Measurements from ENCODE around the gene CAV1. TPM values are rescaled to one million over a fixed set of nuclear protein-coding genes. Genes with fewer than 3 reads are reported as not detected.
"Not testable (repeated sequence)": the region's sequence is repeated elsewhere in the genome, so short reads cannot be mapped to it uniquely, and the experiment has no call there.

Gene CAV1
- 66.7 and 110 TPM in 2 replicates for total RNA-seq

GRCh38 chr7:116524609-116525297, at the start of gene CAV1:
Gene CAV1, plus strand, starts transcription at chr7:116525036. Its CDS starts 27 bp downstream, at chr7:116525063.
- DNase-seq (ENCODE audit: low read depth): no peak
- peak; percentile 13 for TF ChIP-seq CTCF (conservative IDR thresholded peaks at IDR 0.05; ENCODE audit: low read depth, low read length)
- peak within 1 kb of the TSS; percentile 88 for H3K4me3 ChIP-seq (ENCODE audit: low read depth, low read length)

GRCh38 chr7:116477625-116478024, 47.2 kb upstream of the CAV1 start:
- H3K4me3 ChIP-seq (ENCODE audit: low read depth, low read length): no peak overlapping the region
- TF ChIP-seq CTCF (conservative IDR thresholded peaks at IDR 0.05; ENCODE audit: low read depth, low read length): no peak
- DNase-seq (ENCODE audit: low read depth): no peak

GRCh38 chr7:116478834-116479233, 46.0 kb upstream of the CAV1 start:
- no peak overlapping the region for H3K4me3 ChIP-seq (ENCODE audit: low read depth, low read length)
- DNase-seq (ENCODE audit: low read depth): no peak
- no peak for TF ChIP-seq CTCF (conservative IDR thresholded peaks at IDR 0.05; ENCODE audit: low read depth, low read length)

GRCh38 chr7:116483271-116483942, 41.4 kb upstream of the CAV1 start:
- DNase-seq (ENCODE audit: low read depth): no peak
- no peak for TF ChIP-seq CTCF (conservative IDR thresholded peaks at IDR 0.05; ENCODE audit: low read depth, low read length)
- H3K4me3 ChIP-seq (ENCODE audit: low read depth, low read length): no peak overlapping the region

- H3K4me3 ChIP-seq (ENCODE audit: low read depth, low read length); DNase-seq (ENCODE audit: low read depth): not testable (repeated sequence)
Measured at GRCh38 chr7:116484389-116484788, 40.4 kb upstream of the CAV1 start.

- DNase-seq (ENCODE audit: low read depth): no peak
- H3K4me3 ChIP-seq (ENCODE audit: low read depth, low read length): no peak overlapping the region
- TF ChIP-seq CTCF (conservative IDR thresholded peaks at IDR 0.05; ENCODE audit: low read depth, low read length): no peak
Measured at GRCh38 chr7:116487907-116488521, 36.8 kb upstream of the CAV1 start.

- DNase-seq (ENCODE audit: low read depth): no peak
- no peak for TF ChIP-seq CTCF (conservative IDR thresholded peaks at IDR 0.05; ENCODE audit: low read depth, low read length)
- H3K4me3 ChIP-seq (ENCODE audit: low read depth, low read length): no peak overlapping the region
Measured at GRCh38 chr7:116490351-116490750, 34.5 kb upstream of the CAV1 start.

Measured in epithelial cell of proximal tubule (primary cell).